Keratinocyte (primary cell): ENCODE data around the gene NAA16. TPM values are rescaled to one million over a fixed set of nuclear protein-coding genes. Genes with fewer than 3 reads are reported as not detected.

Source experiments
- DNase-seq: peaks from one replicate; pipeline ENCODE4 v3.0.0-alpha.2; 2011; ENCODE audit warnings: low read depth, missing footprints, low spot score
- FAIRE-seq: peaks from 2 replicates; lab custom pipeline; 2011; peaks lifted over from hg19 to GRCh38; lab: Jason Lieb, UNC
- H2AFZ ChIP-seq: 2 replicates; pipeline ENCODE4 v1.6.0; 2012; ENCODE audit warnings: low read length, control low read depth, inconsistent platforms; ENCODE audit not compliant: control insufficient read depth
- H3K27ac ChIP-seq: 2 replicates; pipeline ENCODE4 v1.5.1; 2011; ENCODE audit warnings: low read length; ENCODE audit not compliant: control insufficient read depth, insufficient read depth
- H3K27me3 ChIP-seq: 3 replicates; pipeline ENCODE4 v1.6.0; 2011; ENCODE audit warnings: low read length; ENCODE audit not compliant: control insufficient read depth, insufficient read depth; ENCODE audit errors: extremely low read depth
- H3K36me3 ChIP-seq, 2 experiments: 2 replicates in 1 of 2; 3 replicates in 1 of 2; pipeline ENCODE4 v1.5.1; 2011; ENCODE audit warnings: low read length in 2 of 2, mild to moderate bottlenecking in 1 of 2; ENCODE audit not compliant: control insufficient read depth in 2 of 2, insufficient read depth in 2 of 2; ENCODE audit errors: extremely low read depth in 1 of 2
- H3K4me1 ChIP-seq: 3 replicates; pipeline ENCODE4 v1.5.1; 2011; ENCODE audit warnings: low read length; ENCODE audit not compliant: control insufficient read depth, insufficient read depth; ENCODE audit errors: extremely low read depth
- H3K4me2 ChIP-seq: 3 replicates; pipeline ENCODE4 v1.6.0; 2011; ENCODE audit warnings: low read depth, low read length; ENCODE audit not compliant: control insufficient read depth, insufficient read depth; ENCODE audit errors: extremely low read depth
- H3K4me3 ChIP-seq, 3 experiments: fragments of 200-600 bp in 1 of 3; sonication (generic) in 1 of 3; 2 replicates in 2 of 3; 3 replicates in 1 of 3; pipeline ENCODE4 v1.5.1; 2011 to 2016; ENCODE audit warnings: low read length in 3 of 3, mild to moderate bottlenecking in 3 of 3, control low read depth in 2 of 3, inconsistent platforms in 1 of 3, low read depth in 1 of 3, mixed read lengths in 1 of 3, mixed run types in 1 of 3, moderate library complexity in 1 of 3; ENCODE audit not compliant: control insufficient read depth in 2 of 3, insufficient read depth in 2 of 3; ENCODE audit errors: extremely low read depth in 1 of 3
- H3K79me2 ChIP-seq: 2 replicates; pipeline ENCODE4 v1.6.0; 2012; ENCODE audit warnings: low read length; ENCODE audit not compliant: control insufficient read depth, insufficient read depth
- H3K9ac ChIP-seq: 3 replicates; pipeline ENCODE4 v1.6.0; 2011; ENCODE audit warnings: low read length; ENCODE audit not compliant: control insufficient read depth, insufficient read depth; ENCODE audit errors: extremely low read depth
- H3K9me1 ChIP-seq: 3 replicates; pipeline ENCODE4 v1.6.0; 2011; ENCODE audit warnings: low read length; ENCODE audit not compliant: control insufficient read depth, insufficient read depth; ENCODE audit errors: extremely low read depth
- H3K9me3 ChIP-seq: 2 replicates; pipeline ENCODE4 v1.5.1; 2012; ENCODE audit warnings: low read depth, low read length; ENCODE audit not compliant: control insufficient read depth
- H4K20me1 ChIP-seq: 3 replicates; pipeline ENCODE4 v1.6.0; 2011; ENCODE audit warnings: low read length; ENCODE audit not compliant: control insufficient read depth, insufficient read depth; ENCODE audit errors: extremely low read depth
- CTCF ChIP-seq, 3 experiments: IDR thresholded peaks in 1 of 3; conservative IDR thresholded peaks in 1 of 3; optimal IDR thresholded peaks in 1 of 3; 2 replicates in 2 of 3; 3 replicates in 1 of 3; pipeline versions ENCODE3 to v1.5.1; 2011; ENCODE audit warnings: low read length in 3 of 3, mild to moderate bottlenecking in 3 of 3, moderate library complexity in 2 of 3, control low read depth in 1 of 3, inconsistent platforms in 1 of 3; ENCODE audit not compliant: insufficient read depth in 2 of 3; ENCODE audit errors: extremely low read depth in 1 of 3
- EZH2 ChIP-seq: IDR thresholded peaks from one replicate; pipeline ENCODE4 v1.6.1; 2012; ENCODE audit warnings: inconsistent platforms, mild to moderate bottlenecking, low read length, moderate library complexity
- dilution Hi-C: fragments of 300-500 bp; cut with MboI; formaldehyde crosslinking; loops from one replicate; pipeline ENCODE4 v1.7.0; 2020; ENCODE audit warnings: low sequenced_read_pairs; ENCODE audit not compliant: extremely low pct_ligation_motif_present
- polyA plus RNA-seq, 5 experiments: library from polyadenylated mRNA; depleted of rRNA in 3 of 5; stranded (reverse) in 3 of 5; stranded (forward) in 1 of 5; unstranded in 1 of 5; fragments of >200 nt; gene quantifications; 1 replicate in 1 of 5; 2 replicates in 3 of 5; 3 replicates in 1 of 5; pipeline versions ENCODE4 v1.2.1 to v1.2.3, GENCODE V29; 2011 to 2012; ENCODE audit warnings: missing spikeins in 2 of 5, low read depth in 1 of 5, low replicate concordance in 1 of 5

The NAA16 gene
- polyA plus RNA-seq, 1 donor (not counting 4 experiments of a cell fraction or from before 2014, with no cell fraction given) = 12.0 TPM

- H3K9me1 ChIP-seq = no peaks in the 10 kb centered on the region
- peaks cover 2% of the 10 kb centered on the region for H3K79me2 ChIP-seq
- H3K9me3 ChIP-seq = no peaks in the 10 kb centered on the region
- FAIRE-seq (no peak), DNase-seq (no peak)
- no peak for TF ChIP-seq EZH2
- TF ChIP-seq CTCF (optimal IDR thresholded peaks at IDR 0.05 in 1 of 3, IDR thresholded peaks at IDR 0.05 in 1 of 3, conservative IDR thresholded peaks at IDR 0.05 in 1 of 3; ENCODE audit: extremely low read depth in 1 of 3, insufficient read depth in 2 of 3, low read length in 3 of 3) = no peak
- H3K4me3 ChIP-seq = no peak overlapping the region
- H3K36me3 ChIP-seq = peaks cover 0 to 26% of the 10 kb centered on the region in 2 experiments
- H3K4me1 ChIP-seq = peaks cover 30% of the 10 kb centered on the region
- peak overlapping the region; percentile 38 for H3K27ac ChIP-seq
- peak overlapping the region; percentile 4 for H3K4me2 ChIP-seq
- H2AFZ ChIP-seq = no peak overlapping the region
- H3K27me3 ChIP-seq = no peaks in the 10 kb centered on the region
- H4K20me1 ChIP-seq = no peaks in the 10 kb centered on the region
- dilution Hi-C loops = no loop called here
- no peak overlapping the region for H3K9ac ChIP-seq
Measured at GRCh38 chr13:41356786-41357185, 45.7 kb downstream of the NAA16 start.

DNA sequence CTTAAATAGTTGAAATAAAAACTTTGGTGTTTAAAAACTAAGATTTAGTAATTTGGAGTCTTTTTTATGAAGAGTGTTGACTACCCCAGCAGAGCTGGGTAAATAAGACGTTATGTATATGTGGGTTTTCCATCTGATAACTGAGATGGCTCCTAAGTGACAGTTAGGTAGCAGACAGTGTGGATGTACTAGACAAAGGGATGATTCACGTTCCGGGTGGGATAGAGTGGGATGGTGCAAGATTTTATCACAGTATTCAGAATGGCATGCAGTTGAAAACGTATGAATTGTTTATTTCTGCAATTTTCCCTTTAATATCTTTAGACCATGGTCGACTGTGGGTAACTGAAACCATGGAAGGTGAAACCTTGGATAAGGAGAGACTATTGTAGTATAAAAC, 50.4 kb downstream of the NAA16 start:
- H3K4me2 ChIP-seq = no peak overlapping the region
- H3K9ac ChIP-seq = no peak overlapping the region
- no peak overlapping the region for H2AFZ ChIP-seq
- H4K20me1 ChIP-seq = no peaks in the 10 kb centered on the region
- no peaks in the 10 kb centered on the region for H3K9me3 ChIP-seq
- H3K27ac ChIP-seq = no peak overlapping the region
- FAIRE-seq = no peak
- no peak for TF ChIP-seq EZH2
- no peak for TF ChIP-seq CTCF (optimal IDR thresholded peaks at IDR 0.05 in 1 of 3, IDR thresholded peaks at IDR 0.05 in 1 of 3, conservative IDR thresholded peaks at IDR 0.05 in 1 of 3; ENCODE audit: extremely low read depth in 1 of 3, insufficient read depth in 2 of 3, low read length in 3 of 3)
- no peak for DNase-seq
- no peaks in the 10 kb centered on the region for H3K79me2 ChIP-seq
- H3K36me3 ChIP-seq = peaks cover 5 to 26% of the 10 kb centered on the region in 2 experiments
- H3K9me1 ChIP-seq = no peaks in the 10 kb centered on the region
- H3K4me1 ChIP-seq = peaks cover 6% of the 10 kb centered on the region
- H3K27me3 ChIP-seq = no peaks in the 10 kb centered on the region
- dilution Hi-C loops = no loop called here
- no peak overlapping the region for H3K4me3 ChIP-seq
